BJ (cell line): Measurements from ENCODE around the gene SPARCL1. TPM values are rescaled to one million over a fixed set of nuclear protein-coding genes. Genes with fewer than 3 reads are reported as not detected.

Experiments used
- CTCF ChIA-PET: fragments of 350-600 bp; formaldehyde crosslinking; extraction: SDS; loops from one replicate; lab custom pipeline; 2021; ENCODE audit warnings: antibody characterized with exemption, inconsistent platforms; lab: Yijun Ruan, JAX
- POLR2A ChIA-PET: fragments of 300-600 bp; sonication (Branson Sonifier 250); formaldehyde crosslinking; extraction: SDS; loops from one replicate; lab custom pipeline; 2021; ENCODE audit warnings: antibody characterized with exemption; lab: Charles Lee
- DNase-seq: peaks from one replicate; pipeline ENCODE4 v3.0.0-alpha.2; 2011; ENCODE audit warnings: low read depth
- H3K27me3 ChIP-seq: 2 replicates; pipeline ENCODE4 v1.6.0; 2011; ENCODE audit warnings: low read length; ENCODE audit not compliant: control insufficient read depth, insufficient read depth
- H3K36me3 ChIP-seq: 2 replicates; pipeline ENCODE4 v1.5.1; 2011; ENCODE audit warnings: low read length; ENCODE audit not compliant: control insufficient read depth, insufficient read depth
- H3K4me3 ChIP-seq: 2 replicates; pipeline ENCODE4 v1.5.1; 2011; ENCODE audit warnings: low read depth, mild to moderate bottlenecking, control low read depth, low read length
- CTCF ChIP-seq: IDR thresholded peaks from 2 replicates; pipeline ENCODE4 v1.5.1; 2011; ENCODE audit warnings: low read depth, mild to moderate bottlenecking, control low read depth, inconsistent platforms, low read length, moderate library complexity; ENCODE audit not compliant: insufficient read depth
- polyA plus RNA-seq: library from polyadenylated mRNA; depleted of rRNA; stranded (reverse); fragments of >200 nt; gene quantifications from 2 replicates; pipeline ENCODE4 v1.2.3, GENCODE V29; 2011

The SPARCL1 gene
- polyA plus RNA-seq, 1 experiment: not detected

GRCh38 chr4:87547016-87547708, 18.0 kb upstream of the SPARCL1 start:
- Histone ChIP-seq H3K36me3 (no peaks in the 10 kb centered on the region), H3K27me3 (no peaks in the 10 kb centered on the region), H3K4me3 (no peak overlapping the region)
- TF ChIP-seq CTCF: no peak
- no peak for DNase-seq
- CTCF ChIA-PET: no interaction called here
- POLR2A ChIA-PET: no interaction called here

- CTCF ChIA-PET: interaction anchor here (1.1 to 3.0 kb wide), 7 partner anchors 18 to 666 kb away, joined by 3 to 18 read pairs (median 3); no protein-coding TSS in a partner anchor
- DNase-seq: no peak
- H3K4me3 ChIP-seq: no peak overlapping the region
- POLR2A ChIA-PET: no interaction called here
- TF ChIP-seq CTCF: no peak
- H3K27me3 ChIP-seq: no peaks in the 10 kb centered on the region
- H3K36me3 ChIP-seq: no peaks in the 10 kb centered on the region
These were observed 15.9 kb upstream of the SPARCL1 start for GRCh38 chr4:87545052-87545451.

- ChIA-PET CTCF (interaction anchor here (0.8 to 3.0 kb wide), 11 partner anchors 9 to 430 kb away, joined by 3 to 18 read pairs (median 6); partner anchors contain the start of genes DMP1 and SPARCL1), POLR2A (no interaction called here)
- Histone ChIP-seq H3K4me3 (no peak overlapping the region), H3K27me3 (no peaks in the 10 kb centered on the region), H3K36me3 (no peaks in the 10 kb centered on the region)
- DNase-seq: no peak
- peak; percentile 57 for TF ChIP-seq CTCF
These were observed 14.8 kb upstream of the SPARCL1 start for GRCh38 chr4:87543835-87544461.

GRCh38 chr4:87542734-87543312, 13.6 kb upstream of the SPARCL1 start:
- Histone ChIP-seq H3K27me3 (no peaks in the 10 kb centered on the region), H3K4me3 (no peak overlapping the region), H3K36me3 (no peaks in the 10 kb centered on the region)
- no peak for DNase-seq
- no peak for TF ChIP-seq CTCF
- ChIA-PET CTCF (interaction anchor here (2.8 to 3.0 kb wide), 2 partner anchors 296 to 306 kb away, joined by 13 to 18 read pairs; no protein-coding TSS in a partner anchor), POLR2A (no interaction called here)

- Histone ChIP-seq H3K36me3 (no peaks in the 10 kb centered on the region), H3K27me3 (no peaks in the 10 kb centered on the region), H3K4me3 (no peak overlapping the region)
- ChIA-PET CTCF (interaction anchor here (2.2 kb wide), 1 partner anchor 307 kb away, joined by 12 read pairs; no protein-coding TSS in a partner anchor), POLR2A (no interaction called here)
- no peak for TF ChIP-seq CTCF
- no peak for DNase-seq
These were observed 13.0 kb upstream of the SPARCL1 start for GRCh38 chr4:87541956-87542709.
